Lower leg skin (tissue), 4 donors: ENCODE data around the gene DPT. TPM values are rescaled to one million over a fixed set of nuclear protein-coding genes. Genes with fewer than 3 reads are reported as not detected.
A peak's percentile ranks its signal among the peaks of the same experiment; 100 is the strongest.
"Not testable (repeated sequence)": the region's sequence is repeated elsewhere in the genome, so short reads cannot be mapped to it uniquely, and the experiment has no call there.

Source experiments
- DNase-seq, 2 donors: peaks; one replicate each; pipeline ENCODE4 v3.0.0-alpha.2; 2019; ENCODE audit warnings: low spot score in 2 of 2
- H3K4me3 ChIP-seq: fragments of 200-600 bp; sonication (generic); 2 replicates; pipeline ENCODE4 v1.5.1; 2017; ENCODE audit warnings: mild to moderate bottlenecking, low read depth; ENCODE audit not compliant: poor library complexity, severe bottlenecking
- CTCF ChIP-seq, 3 donors: fragments of 450-650 bp; IDR thresholded peaks; one replicate each; pipeline ENCODE4 v1.5.1; 2016; ENCODE audit warnings: antibody characterized with exemption in 3 of 3, mild to moderate bottlenecking in 3 of 3, moderate library complexity in 2 of 3
- POLR2A ChIP-seq, 2 donors: fragments of 450-650 bp; IDR thresholded peaks; one replicate each; pipeline ENCODE4 v1.6.1; 2016 to 2017; ENCODE audit warnings: antibody characterized with exemption in 2 of 2, mild to moderate bottlenecking in 1 of 2, moderate library complexity in 1 of 2
- WGBS, 2 donors: methylation state at CpG; one replicate each; pipeline ENCODE4 v1.1.5; 2018; 5-methylcytosine and 5-hydroxymethylcytosine counted together
- intact Hi-C: fragments of 100-400 bp; cut with DNase I; formaldehyde crosslinking; loops from one replicate; pipeline ENCODE4 v1.15.0; 2023; ENCODE audit warnings: low total_unique reads
- total RNA-seq, 4 donors: library from RNA; depleted of rRNA; stranded (reverse); fragments of >200 nt; gene quantifications; one replicate each; pipeline ENCODE4 v1.1.0, GENCODE V29; 2016

The DPT gene
- 10 to 100 TPM in 2 of 4 donors, 1 to 10 TPM in 2; 6.1 to 32.9 (median 19.1) TPM for total RNA-seq

GRCh38 chr1:168728473-168729404, at the start of gene DPT:
DPT (minus strand) TSS chr1:168729206; CDS start chr1:168729174, 32 bp downstream.
- intact Hi-C loops = no loop called here
- WGBS, 2 donors = 50 to 63% methylated on average over 14 of the region's 14 CpGs
- peak; percentile 67 to 89 for DNase-seq

GRCh38 chr1:168775366-168775765, 46.4 kb upstream of the DPT start:
- no peak for DNase-seq
- TF ChIP-seq CTCF (IDR thresholded peaks at IDR 0.05) = no peak
- no peak for TF ChIP-seq POLR2A (IDR thresholded peaks at IDR 0.05)
- no peak overlapping the region for H3K4me3 ChIP-seq
- 92 to 93% methylated on average over 3 of the region's 3 CpGs for WGBS, 2 donors
- intact Hi-C loops = no loop called here

More at GRCh38 chr1:168728473-168729404, at the start of gene DPT:
- TF ChIP-seq POLR2A (IDR thresholded peaks at IDR 0.05) = no peak
- TF ChIP-seq CTCF (IDR thresholded peaks at IDR 0.05) = no peak
- H3K4me3 ChIP-seq = no peak within 1 kb of the TSS

GRCh38 chr1:168774241-168774640, 45.2 kb upstream of the DPT start:
- intact Hi-C loops = no loop called here
- TF ChIP-seq POLR2A (IDR thresholded peaks at IDR 0.05) = no peak
- no peak for TF ChIP-seq CTCF (IDR thresholded peaks at IDR 0.05)
- H3K4me3 ChIP-seq = no peak overlapping the region
- DNase-seq = no peak
- 71 to 72% methylated on average over 1 of the region's 1 CpG for WGBS, 2 donors

GRCh38 chr1:168772428-168773060, 43.5 kb upstream of the DPT start:
- DNase-seq = no peak
- TF ChIP-seq POLR2A (IDR thresholded peaks at IDR 0.05) (no peak), CTCF (IDR thresholded peaks at IDR 0.05) (no peak)
- no peak overlapping the region for H3K4me3 ChIP-seq
- intact Hi-C loops = no loop called here
- WGBS, 2 donors = 63 to 78% methylated on average over 2 of the region's 2 CpGs

- no peak for DNase-seq
- no peak for TF ChIP-seq POLR2A (IDR thresholded peaks at IDR 0.05)
- TF ChIP-seq CTCF (IDR thresholded peaks at IDR 0.05) = no peak
- WGBS, 2 donors = 53 to 65% methylated on average over 4 of the region's 4 CpGs
- intact Hi-C loops = no loop called here
- H3K4me3 ChIP-seq = no peak overlapping the region
Measured at GRCh38 chr1:168771104-168771630, 42.2 kb upstream of the DPT start.

GRCh38 chr1:168769893-168770292, 40.9 kb upstream of the DPT start:
- WGBS, 2 donors = 97 to 99% methylated on average over 3 of the region's 3 CpGs
- DNase-seq, H3K4me3 ChIP-seq, intact Hi-C loops: not testable (repeated sequence)
